ENCODE measurements around the gene TMEM150B.

TMEM150B gene

DNA sequence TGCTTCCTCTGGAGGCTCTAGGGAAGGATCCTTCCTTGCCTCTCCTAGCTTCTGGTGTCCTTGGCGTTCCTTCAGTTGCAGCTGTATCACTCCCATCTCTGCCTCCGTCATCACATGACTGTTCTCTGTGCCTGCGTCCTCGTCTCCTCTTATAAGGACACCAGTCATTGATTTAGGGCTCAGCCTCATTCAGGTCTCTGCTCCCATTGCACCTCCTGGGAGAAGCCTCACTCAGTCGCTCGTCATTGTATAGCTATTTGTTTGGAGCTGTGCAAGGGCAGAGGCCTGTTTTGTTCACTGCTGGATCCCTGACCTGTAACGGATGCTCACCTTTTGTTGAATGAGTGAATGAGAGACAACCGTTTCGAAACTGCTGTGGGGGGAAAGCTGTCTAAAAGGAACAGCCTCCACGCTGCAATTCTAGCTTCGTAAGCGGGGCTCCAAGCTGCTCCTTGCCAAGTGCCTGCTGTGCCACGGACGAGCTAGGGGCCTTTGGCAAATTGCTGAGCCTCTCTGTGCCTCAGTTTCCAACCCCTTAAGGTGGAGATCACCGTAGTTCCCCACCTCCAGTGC is 24.2 kb downstream of the TMEM150B start:
- DNase-seq (ENCODE audit: low read depth): no peak
- H3K4me3 ChIP-seq (ENCODE audit: control insufficient read depth, low read depth, low read length): no peak overlapping the region
- TF ChIP-seq, protein P1, sequence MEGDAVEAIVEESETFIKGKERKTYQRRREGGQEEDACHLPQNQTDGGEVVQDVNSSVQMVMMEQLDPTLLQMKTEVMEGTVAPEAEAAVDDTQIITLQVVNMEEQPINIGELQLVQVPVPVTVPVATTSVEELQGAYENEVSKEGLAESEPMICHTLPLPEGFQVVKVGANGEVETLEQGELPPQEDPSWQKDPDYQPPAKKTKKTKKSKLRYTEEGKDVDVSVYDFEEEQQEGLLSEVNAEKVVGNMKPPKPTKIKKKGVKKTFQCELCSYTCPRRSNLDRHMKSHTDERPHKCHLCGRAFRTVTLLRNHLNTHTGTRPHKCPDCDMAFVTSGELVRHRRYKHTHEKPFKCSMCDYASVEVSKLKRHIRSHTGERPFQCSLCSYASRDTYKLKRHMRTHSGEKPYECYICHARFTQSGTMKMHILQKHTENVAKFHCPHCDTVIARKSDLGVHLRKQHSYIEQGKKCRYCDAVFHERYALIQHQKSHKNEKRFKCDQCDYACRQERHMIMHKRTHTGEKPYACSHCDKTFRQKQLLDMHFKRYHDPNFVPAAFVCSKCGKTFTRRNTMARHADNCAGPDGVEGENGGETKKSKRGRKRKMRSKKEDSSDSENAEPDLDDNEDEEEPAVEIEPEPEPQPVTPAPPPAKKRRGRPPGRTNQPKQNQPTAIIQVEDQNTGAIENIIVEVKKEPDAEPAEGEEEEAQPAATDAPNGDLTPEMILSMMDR (conservative IDR thresholded peaks at IDR 0.05; ENCODE audit: control insufficient read depth, insufficient read depth, low read depth, low read length): no peak

DNA sequence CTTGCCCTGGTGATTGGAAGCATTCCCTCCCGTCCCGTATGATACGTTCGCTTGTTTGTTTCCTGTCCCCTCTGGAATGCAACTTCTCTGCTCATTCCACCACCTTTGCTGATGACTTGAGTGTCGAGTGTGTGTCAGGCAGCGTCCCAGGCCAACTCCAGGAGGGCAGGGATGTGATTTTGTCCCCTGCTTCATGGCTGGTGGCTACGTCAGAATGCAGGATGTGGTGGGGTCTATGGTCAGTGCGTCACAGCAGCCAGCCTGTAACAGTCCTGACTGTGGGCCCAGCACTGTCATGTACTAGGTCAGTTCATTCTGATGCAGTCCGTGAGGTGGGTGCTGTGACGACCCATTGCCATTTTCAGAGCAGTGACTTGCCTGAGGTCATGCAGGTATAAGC is 25.1 kb downstream of the TMEM150B start:
- TF ChIP-seq, protein P1 (conservative IDR thresholded peaks at IDR 0.05; ENCODE audit: control insufficient read depth, insufficient read depth, low read depth, low read length): no peak
- no peak overlapping the region for H3K4me3 ChIP-seq (ENCODE audit: control insufficient read depth, low read depth, low read length)
- no peak for DNase-seq (ENCODE audit: low read depth)

DNA sequence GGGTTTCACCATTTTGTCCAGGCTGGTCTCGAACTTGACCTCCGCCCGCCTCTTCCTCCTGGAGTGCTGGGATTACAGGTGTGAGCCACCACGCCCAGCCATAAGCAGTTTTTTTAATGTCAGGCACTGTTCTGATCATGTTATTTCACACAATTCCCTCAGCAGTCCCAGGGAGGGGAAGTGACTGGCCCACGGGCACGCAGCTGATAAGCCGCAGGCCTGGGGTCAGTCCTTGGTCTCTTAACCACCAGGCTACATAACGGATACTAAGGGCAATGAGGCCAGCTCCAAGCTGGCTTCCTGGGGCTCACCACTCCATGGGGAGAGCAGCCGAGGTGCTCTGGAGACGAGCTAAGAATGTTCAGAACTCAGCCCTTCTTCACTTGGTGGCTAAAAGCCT is 27.9 kb downstream of the TMEM150B start:
- H3K4me3 ChIP-seq (ENCODE audit: control insufficient read depth, low read depth, low read length): no peak overlapping the region
- DNase-seq (ENCODE audit: low read depth): no peak
- TF ChIP-seq, protein P1 (conservative IDR thresholded peaks at IDR 0.05; ENCODE audit: control insufficient read depth, insufficient read depth, low read depth, low read length): no peak

DNA sequence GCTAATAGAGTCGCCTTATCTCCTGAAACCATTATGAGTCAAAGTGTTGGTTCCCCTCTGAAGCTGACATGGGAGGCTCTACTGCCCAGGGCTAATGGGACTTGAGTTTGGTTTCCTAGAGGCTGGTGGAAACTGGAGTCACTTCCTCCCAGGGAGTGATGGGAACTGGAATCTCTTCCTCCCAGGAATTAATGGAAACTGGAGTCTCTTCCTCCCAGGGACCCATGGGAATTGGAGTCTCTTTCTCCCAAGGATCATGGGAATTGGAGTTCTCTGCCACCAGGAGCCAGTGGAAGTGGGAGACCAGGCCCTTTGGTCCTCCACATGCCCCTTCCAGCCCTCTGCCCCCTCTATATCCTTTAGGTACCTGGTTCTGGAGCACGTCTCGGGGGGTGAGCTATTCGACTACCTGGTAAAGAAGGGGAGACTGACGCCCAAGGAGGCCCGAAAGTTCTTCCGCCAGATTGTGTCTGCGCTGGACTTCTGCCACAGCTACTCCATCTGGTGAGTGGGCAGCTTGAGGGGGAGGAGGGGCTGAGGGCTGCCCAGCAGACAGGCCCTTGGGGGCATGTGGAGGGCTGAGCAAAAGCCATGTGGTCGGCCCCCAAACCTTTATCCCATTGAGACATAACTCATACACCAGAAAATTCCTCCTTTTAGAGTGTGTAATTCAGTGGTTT is 35.9 kb downstream of the TMEM150B start:
- DNase-seq (ENCODE audit: low read depth): peak; percentile 46
- H3K4me3 ChIP-seq (ENCODE audit: control insufficient read depth, low read depth, low read length): no peak overlapping the region
- TF ChIP-seq, protein P1 (conservative IDR thresholded peaks at IDR 0.05; ENCODE audit: control insufficient read depth, insufficient read depth, low read depth, low read length): no peak

DNA sequence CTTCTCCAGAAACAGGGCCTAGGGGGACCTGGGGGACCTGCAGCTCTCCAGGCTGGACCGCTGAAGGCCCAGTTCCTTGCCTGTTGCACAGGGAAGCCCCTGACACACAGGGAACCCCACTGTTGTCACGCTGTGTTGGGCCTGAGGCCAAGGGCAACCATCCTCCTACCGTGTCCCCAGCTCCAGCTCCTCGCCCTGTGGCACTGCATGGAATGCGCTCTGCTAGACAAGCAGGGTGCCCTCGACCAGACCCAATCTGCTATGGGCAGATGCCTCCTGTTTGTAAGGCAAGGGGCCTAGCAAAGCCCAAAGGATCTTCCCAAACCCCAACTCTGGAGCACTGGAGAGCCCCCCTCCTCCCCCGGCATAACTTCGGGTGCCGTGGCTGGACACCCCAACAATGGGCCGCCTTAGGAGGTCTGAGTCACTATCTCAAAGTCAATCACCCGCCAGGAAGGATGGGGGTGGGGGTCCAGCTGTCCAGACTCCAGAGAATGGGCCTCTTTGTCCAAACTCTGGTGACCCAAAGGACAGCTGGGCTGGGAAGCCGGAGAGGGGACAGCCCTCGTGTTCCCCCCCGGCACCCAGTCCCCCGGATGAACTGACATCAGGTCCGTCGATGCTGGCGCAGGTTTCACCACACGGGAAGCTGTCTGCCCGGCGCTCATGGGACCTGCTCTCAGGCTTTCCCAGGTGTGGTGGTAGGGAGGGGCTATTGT is 37.6 kb downstream of the TMEM150B start:
- no peak for DNase-seq (ENCODE audit: low read depth)
- TF ChIP-seq, protein P1 (conservative IDR thresholded peaks at IDR 0.05; ENCODE audit: control insufficient read depth, insufficient read depth, low read depth, low read length): no peak
- no peak overlapping the region for H3K4me3 ChIP-seq (ENCODE audit: control insufficient read depth, low read depth, low read length)

DNA sequence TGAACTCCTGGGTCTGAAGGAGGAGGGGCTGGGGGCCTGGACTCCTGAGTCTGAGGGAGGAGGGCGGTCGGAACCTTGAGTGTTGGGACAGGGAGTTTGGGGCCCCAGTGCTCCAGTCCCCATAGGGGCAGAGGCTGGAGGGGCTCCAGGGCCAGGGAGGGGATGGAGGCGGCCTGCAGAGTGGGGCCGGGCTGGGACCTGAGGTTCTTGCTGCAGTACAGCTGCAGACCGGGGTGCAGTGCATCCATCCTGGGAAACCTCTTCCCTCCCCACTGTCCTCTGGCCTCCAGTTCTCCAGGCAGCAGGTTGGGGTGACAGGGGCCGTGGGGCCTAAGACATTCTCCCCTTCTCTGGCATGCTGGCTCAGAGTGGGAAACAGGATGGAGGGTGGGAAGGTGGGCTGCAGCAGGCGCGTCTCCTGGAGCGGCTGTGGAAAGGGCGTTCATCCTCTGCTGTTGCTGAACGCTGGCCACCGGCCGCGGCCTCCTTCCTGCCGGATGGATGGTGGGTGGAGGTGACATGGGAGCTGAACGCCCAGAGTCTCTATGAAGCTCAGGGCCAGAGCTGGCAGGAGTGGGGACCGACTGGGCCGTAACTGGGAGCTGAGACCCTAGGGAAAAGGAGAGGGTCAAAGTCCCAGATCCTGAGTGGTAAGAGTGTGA is 39.8 kb downstream of the TMEM150B start:
- DNase-seq (ENCODE audit: low read depth): no peak
- H3K4me3 ChIP-seq (ENCODE audit: control insufficient read depth, low read depth, low read length): no peak overlapping the region
- TF ChIP-seq, protein P1 (conservative IDR thresholded peaks at IDR 0.05; ENCODE audit: control insufficient read depth, insufficient read depth, low read depth, low read length): no peak
